ENCODE results near the gene MACROD2.

Gene MACROD2

GRCh38 chr20:16082051-16082550, 2086.8 kb downstream of the MACROD2 start:
- no peak for DNase-seq (ENCODE audit: low spot score)
- TF ChIP-seq CTCF (IDR thresholded peaks at IDR 0.05; ENCODE audit: extremely low read depth, missing control alignments) = no peak

- TF ChIP-seq CTCF (IDR thresholded peaks at IDR 0.05; ENCODE audit: extremely low read depth, missing control alignments) = no peak
- DNase-seq (ENCODE audit: low spot score) = no peak
Measured at GRCh38 chr20:16083639-16084280, 2088.4 kb downstream of the MACROD2 start.

GRCh38 chr20:16095226-16095625, 2099.9 kb downstream of the MACROD2 start:
- no peak for TF ChIP-seq CTCF (IDR thresholded peaks at IDR 0.05; ENCODE audit: extremely low read depth, missing control alignments)
- no peak for DNase-seq (ENCODE audit: low spot score)

- no peak for TF ChIP-seq CTCF (IDR thresholded peaks at IDR 0.05; ENCODE audit: extremely low read depth, missing control alignments)
- DNase-seq (ENCODE audit: low spot score) = no peak
Measured at GRCh38 chr20:16096756-16097326, 2101.5 kb downstream of the MACROD2 start.

- no peak for DNase-seq (ENCODE audit: low spot score)
- no peak for TF ChIP-seq CTCF (IDR thresholded peaks at IDR 0.05; ENCODE audit: extremely low read depth, missing control alignments)
Measured at GRCh38 chr20:16097788-16098187, 2102.5 kb downstream of the MACROD2 start.

GRCh38 chr20:16098890-16099639, 2103.7 kb downstream of the MACROD2 start:
- DNase-seq (ENCODE audit: low spot score) = no peak

More at GRCh38 chr20:16098890-16099639, 2103.7 kb downstream of the MACROD2 start:
- no peak for TF ChIP-seq CTCF (IDR thresholded peaks at IDR 0.05; ENCODE audit: extremely low read depth, missing control alignments)
